Heart right ventricle (tissue), 16 donors: ENCODE data around the gene HOXA5. TPM values are rescaled to one million over a fixed set of nuclear protein-coding genes. Genes with fewer than 3 reads are reported as not detected.

Experiments
- ATAC-seq, 8 donors: fragments of 200-7000 bp; cut with Tn5 transposase; one replicate each; pipeline ENCODE4 v1.9.1; 2020; ENCODE audit warnings: mild to moderate bottlenecking in 8 of 8, moderate library complexity in 8 of 8, moderate number of reproducible peaks in 1 of 8
- DNase-seq, 2 donors: peaks; one replicate each; pipeline ENCODE4 v3.0.0-alpha.2; 2020
- H3K27ac ChIP-seq, 10 donors: fragments of 200-600 bp; sonication (generic) in 2 of 10; one replicate each; pipeline versions ENCODE4 v1.5.0 to v1.8.0; 2020 to 2022; ENCODE audit warnings: mild to moderate bottlenecking in 3 of 10
- H3K27me3 ChIP-seq, 7 donors: fragments of 200-600 bp; one replicate each; pipeline ENCODE4 v1.8.0; 2021 to 2022; ENCODE audit warnings: mild to moderate bottlenecking in 2 of 7
- H3K36me3 ChIP-seq, 9 donors: fragments of 200-600 bp; sonication (generic) in 1 of 9; one replicate each; pipeline versions ENCODE4 v1.5.0 to v1.8.0; 2020 to 2022; ENCODE audit warnings: mild to moderate bottlenecking in 2 of 9
- H3K4me1 ChIP-seq, 9 donors: fragments of 200-600 bp; sonication (generic) in 1 of 9; one replicate each; pipeline versions ENCODE4 v1.5.0 to v1.8.0; 2020 to 2022; ENCODE audit warnings: mild to moderate bottlenecking in 4 of 9
- H3K4me3 ChIP-seq, 10 donors: fragments of 200-600 bp; sonication (generic) in 2 of 10; one replicate each; pipeline versions ENCODE4 v1.5.0 to v1.8.0; 2020 to 2022; ENCODE audit warnings: mild to moderate bottlenecking in 7 of 10, moderate library complexity in 2 of 10
- H3K9me3 ChIP-seq, 11 donors: fragments of 200-600 bp in 10 of 11; sonication (generic) in 2 of 11; one replicate each; pipeline versions ENCODE4 v1.5.0 to v1.8.0; 2013 to 2022; ENCODE audit warnings: mild to moderate bottlenecking in 2 of 11, control low read depth in 1 of 11, moderate library complexity in 1 of 11
- WGBS, 2 donors: extraction: QIAGEN DNeasy Blood & Tissue Kit; methylation state at CpG; one replicate each; pipeline ENCODE4 v1.1.7; 2013; ENCODE audit warnings: inconsistent platforms in 1 of 2; 5-methylcytosine and 5-hydroxymethylcytosine counted together
- intact Hi-C, 10 donors: fragments of 100-400 bp; cut with DNase I; formaldehyde crosslinking; loops; one replicate each; pipeline versions ENCODE4 v1.11.1 to v1.14.2; 2022
- polyA plus RNA-seq, 2 donors: library from polyadenylated mRNA; stranded (reverse); fragments of 200-250 nt; gene quantifications; one replicate each; pipeline ENCODE4 v1.2.3, GENCODE V29; 2013
- total RNA-seq, 10 donors: library from RNA; stranded (reverse); fragmentation: NEBNext Ultra II Directional in 3 of 10; extraction: Animal tissue kit (Norgen Biotek cat#: 25700) in 3 of 10; gene quantifications; one replicate each; pipeline versions ENCODE4 v1.2.1 to v1.2.4, GENCODE V29; 2021 to 2023
- TF ChIP-seq, protein P1 (sequence below), 9 donors: fragments of 200-600 bp; sonication (generic) in 2 of 9; IDR thresholded peaks; one replicate each; pipeline versions ENCODE4 v1.5.0 to v1.8.0; 2021 to 2022; ENCODE audit warnings: antibody characterized with exemption in 9 of 9, mild to moderate bottlenecking in 5 of 9, moderate library complexity in 1 of 9
- donor health status: Arrhythmogenic right ventricular cardiomyopathy.
- donor health status: ischemic (EF 13 %, LVEDD 7.1; RV severe dilation, severe dysfunction).
- donor health status: healthy with polysubstance abuse.
- donor health status: DM: no; HTN: yes; CAD: no.
- donor health status: DM: no; HTN: no; CAD: no.
- donor health status: ischemic (EF 25% LVEDD 6.9; RV normal size, moderate dysfunction).
- donor health status: ischemic (EF 25% LVEDD 5.7; RV mildly dilated, moderate dysfunction).
- donor health status: healthy.
- donor health status: DM: yes; HTN: yes; CAD: no.
- donor health status: Ischemic cardiomyopathy.
- donor health status: ischemic (EF 35%, LVEDD 5.7; RV mildly dilated, moderate dysfunction).
- donor health status: nonischemic (EF 11% LVEDD 7.7; RV severe dilation, severe dysfunction).
- donor health status: DM: yes; HTN: yes; CAD: no.
- donor health status: PGD.
- donor health status: ischemic (EF 29% LVEDD 5.4; RV normal size, mild dysfunction).
- donor health status: nonischemic (EF 23%, LVEDD 6.1; RV moderate dilation, normal function).

Gene HOXA5
- total and polyA plus RNA-seq, 12 donors, result 0.09 to 0.95 (median 0.24) TPM; not detected in 8

DNA sequence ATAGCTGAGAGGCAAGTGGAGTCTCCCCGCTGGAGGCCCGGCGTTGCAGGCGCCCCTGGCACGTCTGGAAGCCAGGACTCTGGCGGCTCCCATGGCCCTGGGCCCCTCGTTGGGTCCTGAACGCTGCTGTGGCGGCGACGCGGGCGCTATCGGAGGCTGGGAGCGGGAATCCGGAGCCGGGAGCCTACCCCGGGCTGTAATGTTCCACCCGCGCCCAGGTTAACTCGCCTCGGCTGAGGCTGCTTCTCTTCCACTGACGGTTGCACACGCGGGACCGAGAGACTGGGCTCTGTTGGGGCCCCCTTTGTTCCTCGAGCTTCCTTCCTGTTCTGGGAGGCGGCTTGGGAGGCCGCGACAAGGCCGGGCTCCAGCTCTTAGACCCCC lies 1.3 kb upstream of the HOXA5 start:
- peaks cover 69 to 100% (median 100%) of the 10 kb centered on the region in 7 donors for H3K27me3 ChIP-seq
- no peak overlapping the region for H3K4me3 ChIP-seq
- no peak overlapping the region for H3K27ac ChIP-seq
- peaks cover 0 to 62% (median 34%) of the 10 kb centered on the region in 9 donors for H3K4me1 ChIP-seq
- intact Hi-C loops, result no loop called here
- TF ChIP-seq, protein P1, sequence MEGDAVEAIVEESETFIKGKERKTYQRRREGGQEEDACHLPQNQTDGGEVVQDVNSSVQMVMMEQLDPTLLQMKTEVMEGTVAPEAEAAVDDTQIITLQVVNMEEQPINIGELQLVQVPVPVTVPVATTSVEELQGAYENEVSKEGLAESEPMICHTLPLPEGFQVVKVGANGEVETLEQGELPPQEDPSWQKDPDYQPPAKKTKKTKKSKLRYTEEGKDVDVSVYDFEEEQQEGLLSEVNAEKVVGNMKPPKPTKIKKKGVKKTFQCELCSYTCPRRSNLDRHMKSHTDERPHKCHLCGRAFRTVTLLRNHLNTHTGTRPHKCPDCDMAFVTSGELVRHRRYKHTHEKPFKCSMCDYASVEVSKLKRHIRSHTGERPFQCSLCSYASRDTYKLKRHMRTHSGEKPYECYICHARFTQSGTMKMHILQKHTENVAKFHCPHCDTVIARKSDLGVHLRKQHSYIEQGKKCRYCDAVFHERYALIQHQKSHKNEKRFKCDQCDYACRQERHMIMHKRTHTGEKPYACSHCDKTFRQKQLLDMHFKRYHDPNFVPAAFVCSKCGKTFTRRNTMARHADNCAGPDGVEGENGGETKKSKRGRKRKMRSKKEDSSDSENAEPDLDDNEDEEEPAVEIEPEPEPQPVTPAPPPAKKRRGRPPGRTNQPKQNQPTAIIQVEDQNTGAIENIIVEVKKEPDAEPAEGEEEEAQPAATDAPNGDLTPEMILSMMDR (IDR thresholded peaks at IDR 0.05), result no peak
- H3K36me3 ChIP-seq, result no peaks in the 10 kb centered on the region
- no peak for DNase-seq
- H3K9me3 ChIP-seq, result no peaks in the 10 kb centered on the region
- WGBS, 2 donors, result 7 to 17% methylated on average over 31 of the region's 31 CpGs
- ATAC-seq, result no peak

DNA sequence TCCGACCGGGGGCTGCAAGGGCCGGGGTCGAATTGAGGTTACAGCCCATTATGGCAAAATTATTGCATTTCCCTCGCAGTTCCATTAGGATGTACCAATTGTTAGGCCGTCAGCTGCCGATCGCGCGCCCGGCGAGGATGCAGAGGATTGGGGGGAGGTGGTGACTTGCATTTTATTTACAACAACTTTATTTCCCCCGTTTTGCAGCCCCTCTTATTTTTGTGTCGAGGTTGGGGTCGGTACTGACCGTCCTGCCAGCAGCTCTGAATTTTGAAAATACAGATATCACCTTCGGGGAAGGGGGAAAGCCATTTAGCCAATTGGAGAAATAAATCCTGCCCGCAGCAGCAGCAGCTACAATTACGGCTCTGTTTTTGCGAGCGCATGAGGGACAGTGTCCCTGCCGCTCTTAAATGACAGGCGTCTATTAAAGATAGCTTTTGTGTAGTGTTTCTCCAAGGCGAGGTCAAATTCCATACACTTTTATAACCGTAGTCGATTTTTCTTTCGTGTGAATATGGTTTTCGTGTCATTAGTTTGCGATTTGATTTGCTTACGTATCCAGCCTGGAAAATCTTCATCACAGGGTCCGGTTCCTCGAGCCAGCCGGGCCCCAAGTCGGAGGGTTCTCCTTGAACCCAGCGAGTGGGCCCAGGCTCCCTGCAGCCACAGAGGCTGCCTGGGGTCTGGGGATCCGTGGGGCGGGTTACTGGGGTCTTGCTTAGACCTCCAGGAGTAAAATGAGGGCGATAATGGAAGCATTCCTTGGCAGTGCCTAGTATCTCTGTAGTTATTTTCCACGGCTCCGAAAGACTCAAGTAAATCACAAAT lies 684 bp upstream of the HOXA5 start:
- 19 to 23% methylated on average over 40 of the region's 40 CpGs for WGBS, 2 donors
- TF ChIP-seq, protein P1 (IDR thresholded peaks at IDR 0.05), result peak in 1 of 9 donors; percentile 3
- no peaks in the 10 kb centered on the region for H3K9me3 ChIP-seq
- H3K27me3 ChIP-seq, result peaks cover 72 to 100% (median 100%) of the 10 kb centered on the region in 7 donors
- intact Hi-C loops, result no loop called here
- ATAC-seq, result no peak
- H3K36me3 ChIP-seq, result no peaks in the 10 kb centered on the region
- DNase-seq, result no peak
- no peak overlapping the region for H3K27ac ChIP-seq
- peak overlapping the region in 2 of 10 donors; percentile 38 to 60 for H3K4me3 ChIP-seq
- H3K4me1 ChIP-seq, result peaks cover 0 to 68% (median 34%) of the 10 kb centered on the region in 9 donors

DNA sequence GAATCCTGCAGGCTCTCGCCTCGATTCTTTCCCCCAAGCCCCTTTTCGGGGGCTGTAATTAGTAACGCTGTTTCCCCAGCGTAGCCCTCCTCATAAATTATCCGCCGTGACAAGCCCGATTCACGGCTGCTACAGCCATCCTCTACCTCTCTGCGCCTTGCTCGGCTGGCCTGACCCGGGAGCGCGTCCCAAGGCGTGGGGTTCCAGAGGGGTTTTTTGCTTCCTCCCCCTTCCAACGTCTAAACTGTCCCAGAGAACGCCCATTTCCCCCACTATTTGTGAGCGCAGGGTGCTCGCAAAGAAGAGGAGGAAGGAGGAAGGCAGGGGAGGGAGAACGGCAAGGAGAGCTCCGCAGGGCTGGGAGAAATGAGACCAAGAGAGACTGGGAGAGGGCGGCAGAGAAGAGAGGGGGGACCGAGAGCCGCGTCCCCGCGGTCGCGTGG lies 880 bp downstream of the HOXA5 start:
- TF ChIP-seq, protein P1 (IDR thresholded peaks at IDR 0.05), result no peak
- Histone ChIP-seq H3K4me1 (peaks cover 0 to 55% (median 26%) of the 10 kb centered on the region in 9 donors), H3K9me3 (no peaks in the 10 kb centered on the region), H3K36me3 (no peaks in the 10 kb centered on the region), H3K27me3 (peaks cover 60 to 100% (median 100%) of the 10 kb centered on the region in 7 donors), H3K27ac (peak overlapping the region in 1 of 10 donors; percentile 56), H3K4me3 (peak overlapping the region; percentile 10 to 60 (median 36))
- DNase-seq (no peak), ATAC-seq (no peak)
- WGBS, 2 donors, result 7 to 8% methylated on average over 29 of the region's 29 CpGs
- intact Hi-C loops, result no loop called here

DNA sequence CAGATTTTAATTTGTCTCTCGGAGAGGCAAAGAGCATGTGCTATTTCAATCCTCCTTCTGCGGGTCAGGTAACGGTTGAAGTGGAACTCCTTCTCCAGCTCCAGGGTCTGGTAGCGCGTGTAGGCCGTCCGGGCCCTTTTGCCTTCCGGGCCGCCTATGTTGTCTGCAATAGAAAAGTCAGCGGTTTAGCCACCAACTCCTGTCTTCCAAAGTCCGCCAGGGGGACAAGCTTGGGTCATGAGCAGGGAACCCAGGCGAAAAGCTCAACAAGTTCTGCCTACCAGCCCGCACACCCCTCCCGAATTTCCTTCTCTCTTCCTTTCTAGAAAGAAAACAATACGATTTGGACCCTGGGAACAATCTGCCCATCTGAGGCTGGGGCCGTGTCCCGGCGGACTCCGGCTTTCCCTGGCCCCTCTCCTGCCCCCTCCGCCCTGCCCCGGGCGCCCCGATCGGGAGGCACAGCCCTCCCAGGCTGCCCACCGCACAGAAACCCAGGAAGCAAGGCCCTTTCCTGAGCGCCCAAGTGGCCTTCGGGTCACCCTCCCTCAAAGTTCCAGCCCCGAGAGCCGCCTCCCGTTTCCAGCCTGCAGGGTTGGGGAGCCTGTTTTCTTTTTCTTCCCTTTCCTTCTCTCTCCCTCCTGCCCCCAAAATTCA lies 1.4 kb downstream of the HOXA5 start:
- no peak for DNase-seq
- 7 to 14% methylated on average over 30 of the region's 30 CpGs for WGBS, 2 donors

More for the DNA sequence above, 1.4 kb downstream of the HOXA5 start:
- Histone ChIP-seq H3K4me3 (peak overlapping the region in 9 of 10 donors; percentile 10 to 60 (median 33)), H3K27me3 (peaks cover 56 to 100% (median 100%) of the 10 kb centered on the region in 7 donors), H3K9me3 (no peaks in the 10 kb centered on the region), H3K36me3 (no peaks in the 10 kb centered on the region), H3K27ac (no peak overlapping the region), H3K4me1 (peaks cover 0 to 49% (median 21%) of the 10 kb centered on the region in 9 donors)
- no peak for ATAC-seq
- TF ChIP-seq, protein P1 (IDR thresholded peaks at IDR 0.05), result no peak
- intact Hi-C loops, result no loop called here
